Keratinocyte (primary cell): Measurements from ENCODE around the gene CROT. TPM values are rescaled to one million over a fixed set of nuclear protein-coding genes. Genes with fewer than 3 reads are reported as not detected.

Experiments
- DNase-seq: peaks from one replicate; pipeline ENCODE4 v3.0.0-alpha.2; 2011; ENCODE audit warnings: low read depth, missing footprints, low spot score
- FAIRE-seq: peaks from 2 replicates; lab custom pipeline; 2011; peaks lifted over from hg19 to GRCh38; lab: Jason Lieb, UNC
- H2AFZ ChIP-seq: 2 replicates; pipeline ENCODE4 v1.6.0; 2012; ENCODE audit warnings: low read length, control low read depth, inconsistent platforms; ENCODE audit not compliant: control insufficient read depth
- H3K27ac ChIP-seq: 2 replicates; pipeline ENCODE4 v1.5.1; 2011; ENCODE audit warnings: low read length; ENCODE audit not compliant: control insufficient read depth, insufficient read depth
- H3K27me3 ChIP-seq: 3 replicates; pipeline ENCODE4 v1.6.0; 2011; ENCODE audit warnings: low read length; ENCODE audit not compliant: control insufficient read depth, insufficient read depth; ENCODE audit errors: extremely low read depth
- H3K36me3 ChIP-seq, 2 experiments: 2 replicates in 1 of 2; 3 replicates in 1 of 2; pipeline ENCODE4 v1.5.1; 2011; ENCODE audit warnings: low read length in 2 of 2, mild to moderate bottlenecking in 1 of 2; ENCODE audit not compliant: control insufficient read depth in 2 of 2, insufficient read depth in 2 of 2; ENCODE audit errors: extremely low read depth in 1 of 2
- H3K4me1 ChIP-seq: 3 replicates; pipeline ENCODE4 v1.5.1; 2011; ENCODE audit warnings: low read length; ENCODE audit not compliant: control insufficient read depth, insufficient read depth; ENCODE audit errors: extremely low read depth
- H3K4me2 ChIP-seq: 3 replicates; pipeline ENCODE4 v1.6.0; 2011; ENCODE audit warnings: low read depth, low read length; ENCODE audit not compliant: control insufficient read depth, insufficient read depth; ENCODE audit errors: extremely low read depth
- H3K4me3 ChIP-seq, 3 experiments: fragments of 200-600 bp in 1 of 3; sonication (generic) in 1 of 3; 2 replicates in 2 of 3; 3 replicates in 1 of 3; pipeline ENCODE4 v1.5.1; 2011 to 2016; ENCODE audit warnings: low read length in 3 of 3, mild to moderate bottlenecking in 3 of 3, control low read depth in 2 of 3, inconsistent platforms in 1 of 3, low read depth in 1 of 3, mixed read lengths in 1 of 3, mixed run types in 1 of 3, moderate library complexity in 1 of 3; ENCODE audit not compliant: control insufficient read depth in 2 of 3, insufficient read depth in 2 of 3; ENCODE audit errors: extremely low read depth in 1 of 3
- H3K79me2 ChIP-seq: 2 replicates; pipeline ENCODE4 v1.6.0; 2012; ENCODE audit warnings: low read length; ENCODE audit not compliant: control insufficient read depth, insufficient read depth
- H3K9ac ChIP-seq: 3 replicates; pipeline ENCODE4 v1.6.0; 2011; ENCODE audit warnings: low read length; ENCODE audit not compliant: control insufficient read depth, insufficient read depth; ENCODE audit errors: extremely low read depth
- H3K9me1 ChIP-seq: 3 replicates; pipeline ENCODE4 v1.6.0; 2011; ENCODE audit warnings: low read length; ENCODE audit not compliant: control insufficient read depth, insufficient read depth; ENCODE audit errors: extremely low read depth
- H3K9me3 ChIP-seq: 2 replicates; pipeline ENCODE4 v1.5.1; 2012; ENCODE audit warnings: low read depth, low read length; ENCODE audit not compliant: control insufficient read depth
- H4K20me1 ChIP-seq: 3 replicates; pipeline ENCODE4 v1.6.0; 2011; ENCODE audit warnings: low read length; ENCODE audit not compliant: control insufficient read depth, insufficient read depth; ENCODE audit errors: extremely low read depth
- EZH2 ChIP-seq: IDR thresholded peaks from one replicate; pipeline ENCODE4 v1.6.1; 2012; ENCODE audit warnings: inconsistent platforms, mild to moderate bottlenecking, low read length, moderate library complexity
- dilution Hi-C: fragments of 300-500 bp; cut with MboI; formaldehyde crosslinking; loops from one replicate; pipeline ENCODE4 v1.7.0; 2020; ENCODE audit warnings: low sequenced_read_pairs; ENCODE audit not compliant: extremely low pct_ligation_motif_present
- polyA plus RNA-seq, 5 experiments: library from polyadenylated mRNA; depleted of rRNA in 3 of 5; stranded (reverse) in 3 of 5; stranded (forward) in 1 of 5; unstranded in 1 of 5; fragments of >200 nt; gene quantifications; 1 replicate in 1 of 5; 2 replicates in 3 of 5; 3 replicates in 1 of 5; pipeline versions ENCODE4 v1.2.1 to v1.2.3, GENCODE V29; 2011 to 2012; ENCODE audit warnings: missing spikeins in 2 of 5, low read depth in 1 of 5, low replicate concordance in 1 of 5
- TF ChIP-seq, protein P1 (sequence below), 3 experiments: IDR thresholded peaks in 1 of 3; conservative IDR thresholded peaks in 1 of 3; optimal IDR thresholded peaks in 1 of 3; 2 replicates in 2 of 3; 3 replicates in 1 of 3; pipeline versions ENCODE3 to v1.5.1; 2011; ENCODE audit warnings: low read length in 3 of 3, mild to moderate bottlenecking in 3 of 3, moderate library complexity in 2 of 3, control low read depth in 1 of 3, inconsistent platforms in 1 of 3; ENCODE audit not compliant: insufficient read depth in 2 of 3; ENCODE audit errors: extremely low read depth in 1 of 3

CROT gene
- polyA plus RNA-seq, 1 donor (not counting 4 experiments of a cell fraction or from before 2014, with no cell fraction given) = 22.3 TPM

- H3K4me1 ChIP-seq = peaks cover 8% of the 10 kb centered on the region
- no peak overlapping the region for H3K9ac ChIP-seq
- no peak for TF ChIP-seq EZH2
- TF ChIP-seq, protein P1, sequence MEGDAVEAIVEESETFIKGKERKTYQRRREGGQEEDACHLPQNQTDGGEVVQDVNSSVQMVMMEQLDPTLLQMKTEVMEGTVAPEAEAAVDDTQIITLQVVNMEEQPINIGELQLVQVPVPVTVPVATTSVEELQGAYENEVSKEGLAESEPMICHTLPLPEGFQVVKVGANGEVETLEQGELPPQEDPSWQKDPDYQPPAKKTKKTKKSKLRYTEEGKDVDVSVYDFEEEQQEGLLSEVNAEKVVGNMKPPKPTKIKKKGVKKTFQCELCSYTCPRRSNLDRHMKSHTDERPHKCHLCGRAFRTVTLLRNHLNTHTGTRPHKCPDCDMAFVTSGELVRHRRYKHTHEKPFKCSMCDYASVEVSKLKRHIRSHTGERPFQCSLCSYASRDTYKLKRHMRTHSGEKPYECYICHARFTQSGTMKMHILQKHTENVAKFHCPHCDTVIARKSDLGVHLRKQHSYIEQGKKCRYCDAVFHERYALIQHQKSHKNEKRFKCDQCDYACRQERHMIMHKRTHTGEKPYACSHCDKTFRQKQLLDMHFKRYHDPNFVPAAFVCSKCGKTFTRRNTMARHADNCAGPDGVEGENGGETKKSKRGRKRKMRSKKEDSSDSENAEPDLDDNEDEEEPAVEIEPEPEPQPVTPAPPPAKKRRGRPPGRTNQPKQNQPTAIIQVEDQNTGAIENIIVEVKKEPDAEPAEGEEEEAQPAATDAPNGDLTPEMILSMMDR (optimal IDR thresholded peaks at IDR 0.05 in 1 of 3, IDR thresholded peaks at IDR 0.05 in 1 of 3, conservative IDR thresholded peaks at IDR 0.05 in 1 of 3; ENCODE audit: extremely low read depth in 1 of 3, insufficient read depth in 2 of 3, low read length in 3 of 3) = no peak
- no peak overlapping the region for H3K27ac ChIP-seq
- H4K20me1 ChIP-seq = no peaks in the 10 kb centered on the region
- no peak overlapping the region for H3K4me3 ChIP-seq
- H3K9me1 ChIP-seq = no peaks in the 10 kb centered on the region
- DNase-seq (no peak), FAIRE-seq (no peak)
- no peaks in the 10 kb centered on the region for H3K36me3 ChIP-seq
- H3K4me2 ChIP-seq = no peak overlapping the region
- H3K27me3 ChIP-seq = no peaks in the 10 kb centered on the region
- no peaks in the 10 kb centered on the region for H3K79me2 ChIP-seq
- dilution Hi-C loops = no loop called here
- H2AFZ ChIP-seq = no peak overlapping the region
- H3K9me3 ChIP-seq = no peaks in the 10 kb centered on the region
These were observed 65.7 kb downstream of the CROT start for GRCh38 chr7:87411186-87411585.

DNA sequence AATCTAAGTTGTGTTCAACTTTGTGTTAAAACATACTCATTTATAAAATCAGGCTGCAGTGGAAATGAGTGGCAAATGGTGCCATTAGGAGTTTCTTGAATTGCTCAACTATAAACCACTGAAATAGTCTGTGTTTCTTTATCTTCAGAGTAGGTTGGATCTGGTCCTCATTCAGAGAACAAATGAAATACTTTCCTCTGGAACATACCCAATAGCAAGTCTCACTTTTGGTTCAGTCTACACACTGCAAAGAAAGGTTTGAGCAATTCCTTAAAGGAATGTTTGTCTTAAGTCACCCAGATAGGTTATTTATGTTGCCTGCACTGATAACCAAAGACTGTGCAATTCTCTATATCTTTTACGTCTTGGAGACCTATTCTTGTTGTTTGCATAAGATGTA lies 67.6 kb downstream of the CROT start:
- Histone ChIP-seq H3K9ac (no peak overlapping the region), H3K4me3 (no peak overlapping the region), H3K79me2 (no peaks in the 10 kb centered on the region), H4K20me1 (no peaks in the 10 kb centered on the region), H3K27ac (no peak overlapping the region), H3K36me3 (no peaks in the 10 kb centered on the region), H3K27me3 (no peaks in the 10 kb centered on the region), H3K9me3 (no peaks in the 10 kb centered on the region), H3K4me1 (peaks cover 8% of the 10 kb centered on the region), H3K9me1 (no peaks in the 10 kb centered on the region), H2AFZ (no peak overlapping the region), H3K4me2 (no peak overlapping the region)
- no peak for FAIRE-seq
- no peak for TF ChIP-seq EZH2
- TF ChIP-seq, protein P1 (optimal IDR thresholded peaks at IDR 0.05 in 1 of 3, IDR thresholded peaks at IDR 0.05 in 1 of 3, conservative IDR thresholded peaks at IDR 0.05 in 1 of 3; ENCODE audit: extremely low read depth in 1 of 3, insufficient read depth in 2 of 3, low read length in 3 of 3) = no peak
- dilution Hi-C loops = no loop called here
- DNase-seq = no peak
